Uterus (tissue), 2 donors: ENCODE results near the gene MMADHC.

ENCODE experiments used
- POLR2A ChIP-seq, 2 donors: fragments of 450-650 bp; IDR thresholded peaks; one replicate each; pipeline ENCODE4 v1.6.1; 2016; ENCODE audit warnings: antibody characterized with exemption in 2 of 2, mild to moderate bottlenecking in 1 of 2, moderate library complexity in 1 of 2
- TF ChIP-seq, protein P1 (sequence below), 4 experiments: fragments of 200-600 bp in 2 of 4; fragments of 450-650 bp in 2 of 4; sonication (generic) in 2 of 4; IDR thresholded peaks; one replicate each; pipeline ENCODE4 v1.5.1; 2016 to 2019; ENCODE audit warnings: antibody characterized with exemption in 4 of 4, mild to moderate bottlenecking in 2 of 4, moderate library complexity in 1 of 4

DNA sequence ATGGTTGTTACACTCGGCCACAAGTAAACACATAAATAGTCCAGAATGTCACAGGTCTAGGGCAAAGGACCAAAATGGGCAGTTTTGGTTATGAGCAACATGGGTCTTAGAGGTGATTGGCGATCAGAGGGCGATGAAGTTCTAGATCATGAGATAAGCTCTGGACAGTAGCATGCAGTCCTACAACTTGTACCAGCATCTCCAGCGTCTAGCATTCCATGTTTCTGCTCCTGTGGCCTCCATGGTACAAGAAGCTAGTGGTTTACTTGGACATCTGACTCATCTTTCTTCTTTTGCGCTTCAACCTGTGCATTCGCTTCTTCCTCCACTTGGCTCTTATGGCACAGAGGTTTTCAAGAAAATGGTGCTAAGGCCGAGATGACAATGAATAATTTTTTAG, 8.9 kb upstream of the MMADHC start:
- TF ChIP-seq, protein P1, sequence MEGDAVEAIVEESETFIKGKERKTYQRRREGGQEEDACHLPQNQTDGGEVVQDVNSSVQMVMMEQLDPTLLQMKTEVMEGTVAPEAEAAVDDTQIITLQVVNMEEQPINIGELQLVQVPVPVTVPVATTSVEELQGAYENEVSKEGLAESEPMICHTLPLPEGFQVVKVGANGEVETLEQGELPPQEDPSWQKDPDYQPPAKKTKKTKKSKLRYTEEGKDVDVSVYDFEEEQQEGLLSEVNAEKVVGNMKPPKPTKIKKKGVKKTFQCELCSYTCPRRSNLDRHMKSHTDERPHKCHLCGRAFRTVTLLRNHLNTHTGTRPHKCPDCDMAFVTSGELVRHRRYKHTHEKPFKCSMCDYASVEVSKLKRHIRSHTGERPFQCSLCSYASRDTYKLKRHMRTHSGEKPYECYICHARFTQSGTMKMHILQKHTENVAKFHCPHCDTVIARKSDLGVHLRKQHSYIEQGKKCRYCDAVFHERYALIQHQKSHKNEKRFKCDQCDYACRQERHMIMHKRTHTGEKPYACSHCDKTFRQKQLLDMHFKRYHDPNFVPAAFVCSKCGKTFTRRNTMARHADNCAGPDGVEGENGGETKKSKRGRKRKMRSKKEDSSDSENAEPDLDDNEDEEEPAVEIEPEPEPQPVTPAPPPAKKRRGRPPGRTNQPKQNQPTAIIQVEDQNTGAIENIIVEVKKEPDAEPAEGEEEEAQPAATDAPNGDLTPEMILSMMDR (IDR thresholded peaks at IDR 0.05): no peak
- no peak for TF ChIP-seq POLR2A (IDR thresholded peaks at IDR 0.05)
